NCI-H1436 (cell line): Measurements from ENCODE around the gene SFN.
"Not testable (repeated sequence)": the region's sequence is repeated elsewhere in the genome, so short reads cannot be mapped to it uniquely, and the experiment has no call there.

ENCODE experiments used
- DNase-seq: peaks from one replicate; lab custom pipeline; 2025; lab: John Stamatoyannopoulos, UW

The SFN gene

DNA sequence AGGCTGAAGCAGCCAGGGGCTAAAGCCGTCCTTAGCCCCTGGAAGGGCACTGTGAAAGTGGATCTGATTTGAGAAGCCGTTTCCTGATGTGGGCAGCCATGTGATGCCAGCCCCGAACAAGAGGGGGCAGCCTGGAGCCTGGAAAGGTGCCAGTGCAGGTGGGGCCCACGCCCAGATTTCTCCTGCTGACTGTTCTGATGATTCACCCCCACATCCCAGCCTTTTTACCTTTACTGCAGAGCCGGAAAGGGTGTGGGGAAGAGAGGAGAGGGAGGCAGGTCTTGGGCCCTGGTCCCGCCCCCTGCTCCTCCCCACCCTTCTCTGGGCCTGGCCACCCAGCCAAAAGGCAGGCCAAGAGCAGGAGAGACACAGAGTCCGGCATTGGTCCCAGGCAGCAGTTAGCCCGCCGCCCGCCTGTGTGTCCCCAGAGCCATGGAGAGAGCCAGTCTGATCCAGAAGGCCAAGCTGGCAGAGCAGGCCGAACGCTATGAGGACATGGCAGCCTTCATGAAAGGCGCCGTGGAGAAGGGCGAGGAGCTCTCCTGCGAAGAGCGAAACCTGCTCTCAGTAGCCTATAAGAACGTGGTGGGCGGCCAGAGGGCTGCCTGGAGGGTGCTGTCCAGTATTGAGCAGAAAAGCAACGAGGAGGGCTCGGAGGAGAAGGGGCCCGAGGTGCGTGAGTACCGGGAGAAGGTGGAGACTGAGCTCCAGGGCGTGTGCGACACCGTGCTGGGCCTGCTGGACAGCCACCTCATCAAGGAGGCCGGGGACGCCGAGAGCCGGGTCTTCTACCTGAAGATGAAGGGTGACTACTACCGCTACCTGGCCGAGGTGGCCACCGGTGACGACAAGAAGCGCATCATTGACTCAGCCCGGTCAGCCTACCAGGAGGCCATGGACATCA lies at the start of gene SFN:
SFN (plus strand) TSS at position 369 of the 904 bp plus-strand sequence; CDS start at position 433, 64 bp downstream.
- DNase-seq = peak; percentile 93

DNA sequence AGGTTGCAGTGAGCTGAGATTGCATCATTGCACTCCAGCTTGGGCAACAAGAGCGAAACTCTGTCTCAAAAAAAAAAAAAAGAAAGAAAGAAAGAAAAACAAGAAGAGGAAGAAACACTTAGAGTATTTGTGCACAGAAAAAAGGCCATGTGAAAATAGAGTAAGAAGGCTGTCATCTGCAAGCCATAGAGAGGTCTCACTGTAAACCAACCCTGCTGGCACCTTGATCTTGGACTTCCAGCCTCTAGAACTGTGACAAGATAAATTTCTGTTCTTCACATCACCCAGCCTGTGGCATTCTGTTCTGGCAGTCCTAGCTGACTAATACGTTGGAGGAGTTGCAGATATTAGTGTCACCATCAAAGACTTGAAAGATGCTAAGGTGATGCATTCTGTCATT lies 48.6 kb upstream of the SFN start:
- no peak for DNase-seq

DNA sequence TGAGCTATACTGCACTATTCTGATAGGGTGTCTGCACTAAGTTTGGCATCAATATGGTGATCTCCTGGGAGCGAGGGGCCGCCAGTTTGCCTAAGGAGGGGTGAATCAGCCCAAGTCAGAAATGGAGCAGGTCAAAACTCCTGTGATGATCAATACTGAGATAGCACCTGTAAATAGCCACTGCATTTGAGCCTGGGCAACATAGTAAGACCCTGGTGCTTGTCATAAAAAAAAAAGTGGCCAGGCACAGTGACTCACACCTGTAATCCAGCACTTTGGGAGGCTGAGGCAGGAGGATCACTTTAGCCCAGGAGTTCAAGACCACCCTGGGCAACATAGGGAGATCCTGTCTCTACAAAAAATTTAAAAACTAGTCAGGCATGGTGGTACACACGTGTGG lies 48.1 kb upstream of the SFN start:
- DNase-seq = no peak

DNA sequence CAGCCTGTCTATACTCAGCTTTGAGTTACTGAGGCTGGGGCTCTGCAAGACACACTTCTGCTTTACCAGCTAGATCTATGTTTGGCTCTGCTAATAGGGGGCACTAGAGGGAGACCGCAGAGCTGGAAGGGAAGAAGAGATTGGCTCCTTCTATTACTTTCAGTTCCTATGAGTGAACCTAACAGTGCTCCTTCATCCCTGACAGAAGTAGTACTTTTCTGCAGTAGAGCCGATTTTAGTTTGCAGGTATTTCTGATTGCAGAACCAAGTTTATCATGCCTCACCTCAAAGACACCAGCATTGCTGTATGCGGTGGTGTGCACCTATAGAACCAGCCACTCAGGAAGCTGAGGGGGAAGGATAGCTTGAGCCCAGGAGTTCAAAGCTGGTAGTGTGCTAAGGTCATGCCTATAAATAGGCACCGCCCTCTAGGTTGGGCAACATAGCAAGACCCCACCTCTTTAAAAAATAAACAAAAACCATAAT lies 42.1 kb upstream of the SFN start:
- no peak for DNase-seq

DNA sequence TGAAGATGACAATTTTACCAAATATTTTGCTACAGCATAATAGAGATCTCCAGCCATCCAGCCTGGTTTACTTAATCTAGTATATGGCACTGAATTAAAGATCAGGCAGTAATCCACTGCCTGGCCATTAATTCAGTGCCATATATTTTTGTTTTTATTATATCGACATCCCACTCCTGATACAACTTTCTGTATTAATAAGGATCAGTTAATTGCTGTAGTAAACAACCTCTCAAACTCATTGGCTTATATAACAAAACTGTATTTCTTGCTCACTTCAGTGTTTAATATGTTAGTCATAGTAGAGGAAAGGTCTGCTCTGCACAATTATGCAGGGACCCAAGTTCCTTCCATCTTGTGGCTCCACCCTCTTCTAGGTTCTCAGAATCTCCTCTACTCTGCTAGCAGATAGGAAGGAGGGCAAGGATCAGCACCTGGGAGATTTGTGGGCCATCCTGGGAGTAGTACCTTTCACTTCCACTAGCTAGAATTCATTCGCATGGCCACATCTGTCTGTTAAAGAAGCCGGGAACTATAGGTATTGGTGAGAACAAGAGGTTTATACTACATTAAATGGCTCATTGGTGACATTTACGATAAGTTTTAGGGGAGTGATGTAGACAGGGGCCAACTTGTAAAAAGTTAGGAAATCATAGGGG lies 40.1 kb upstream of the SFN start:
- DNase-seq = no peak

DNA sequence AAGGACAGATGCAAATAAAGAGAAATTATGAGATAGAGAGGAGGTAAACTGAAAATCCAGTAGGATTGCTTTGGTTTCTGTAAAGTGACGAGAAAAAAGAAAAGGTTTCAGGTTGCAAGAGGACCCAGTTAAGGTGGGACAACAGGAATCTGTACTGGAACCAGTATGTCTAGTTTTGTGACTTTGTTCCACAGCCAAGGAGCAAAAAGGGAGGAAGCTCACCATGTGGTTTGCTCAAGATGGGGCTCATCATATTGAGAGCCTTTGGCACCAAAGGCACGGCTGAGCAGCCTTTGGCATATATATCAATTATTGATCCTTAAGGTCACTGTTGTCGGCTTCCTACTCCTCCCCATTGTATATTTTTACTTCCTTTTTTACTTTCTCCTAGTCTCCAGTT lies 38.2 kb upstream of the SFN start:
- no peak for DNase-seq

DNA sequence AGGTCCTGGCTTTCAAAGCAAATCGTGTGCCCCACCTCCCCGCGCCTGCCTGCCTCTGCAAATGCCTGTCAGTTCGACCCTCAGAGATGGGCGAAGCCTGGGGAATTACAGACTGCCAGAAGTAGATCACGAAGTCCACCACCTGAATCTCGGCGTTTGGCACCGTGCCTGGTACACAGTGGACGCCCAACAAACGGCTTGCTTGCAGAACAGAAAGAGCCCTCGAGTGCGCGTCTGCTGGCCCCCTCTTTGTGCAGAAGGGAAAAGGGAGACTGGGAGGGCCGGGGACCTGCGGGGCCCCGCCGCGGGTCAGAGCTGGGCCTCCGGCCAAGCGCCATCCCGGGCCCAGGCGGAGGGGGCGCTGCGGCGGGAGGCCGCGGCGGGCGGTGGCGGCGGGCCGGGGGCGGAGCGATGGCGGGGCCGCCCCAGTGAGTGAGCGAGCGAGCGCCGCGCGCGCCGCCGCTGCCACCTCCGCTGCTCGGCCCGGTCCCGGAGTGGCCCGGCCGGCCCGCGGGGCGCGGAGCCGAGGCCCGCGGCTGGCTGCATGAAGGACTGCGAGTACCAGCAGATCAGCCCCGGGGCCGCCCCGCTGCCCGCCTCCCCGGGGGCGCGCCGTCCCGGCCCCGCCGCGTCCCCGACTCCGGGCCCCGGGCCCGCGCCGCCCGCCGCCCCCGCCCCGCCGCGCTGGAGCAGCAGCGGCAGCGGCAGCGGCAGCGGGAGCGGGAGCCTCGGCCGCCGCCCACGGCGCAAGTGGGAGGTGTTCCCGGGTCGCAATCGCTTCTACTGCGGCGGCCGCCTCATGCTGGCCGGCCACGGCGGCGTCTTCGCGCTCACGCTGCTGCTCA lies 36.5 kb upstream of the SFN start, which contains the start of gene ZDHHC18:
ZDHHC18 (plus strand) TSS at position 428 of the 845 bp plus-strand sequence; CDS start at position 545, 117 bp downstream.
- peak; percentile 54 for DNase-seq

DNA sequence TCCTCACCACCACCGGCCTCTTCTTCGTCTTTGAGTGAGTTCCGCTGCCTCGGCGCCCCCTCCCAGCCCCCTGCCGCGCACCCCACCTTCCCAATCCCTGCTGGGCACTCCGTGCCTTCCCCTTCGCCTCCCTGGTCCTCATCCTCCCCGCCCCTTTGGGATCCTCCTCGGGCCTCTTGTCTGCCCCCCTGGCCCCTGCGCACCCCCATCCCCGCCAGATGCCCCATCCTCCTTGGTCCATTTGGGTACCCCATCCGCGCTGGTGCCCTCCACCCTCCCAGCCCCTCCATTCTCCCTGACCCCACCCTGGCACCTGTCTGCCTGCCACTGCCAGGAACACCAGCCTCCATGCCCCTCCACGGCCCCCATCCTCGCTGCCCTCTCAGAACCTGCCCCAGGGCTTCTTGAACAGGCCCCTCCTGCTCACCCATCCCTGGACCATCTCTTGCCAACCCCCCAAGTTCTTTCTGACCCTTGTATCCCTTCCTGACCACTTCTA lies 35.8 kb upstream of the SFN start:
- DNase-seq = no peak

DNA sequence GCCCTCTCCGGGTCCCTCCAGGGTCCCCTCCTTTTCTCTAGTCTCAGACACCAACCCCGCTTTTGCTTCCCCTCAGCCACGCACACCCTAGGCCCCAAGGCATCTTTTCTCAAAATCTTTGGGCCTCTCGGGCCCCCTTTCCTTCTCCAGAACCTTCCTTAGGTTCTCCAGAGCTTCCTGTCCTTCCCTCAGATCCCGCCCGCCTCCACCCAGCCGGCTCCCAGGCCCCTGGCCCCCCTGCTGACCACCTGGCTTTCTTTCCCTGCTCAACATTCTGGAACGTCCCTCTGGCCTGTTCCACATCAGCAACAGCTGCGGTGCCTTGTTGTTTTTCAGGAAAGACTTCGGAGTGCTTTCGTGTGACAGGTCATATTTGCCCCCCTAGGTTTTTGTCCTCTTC lies 35.3 kb upstream of the SFN start:
- DNase-seq = no peak

DNA sequence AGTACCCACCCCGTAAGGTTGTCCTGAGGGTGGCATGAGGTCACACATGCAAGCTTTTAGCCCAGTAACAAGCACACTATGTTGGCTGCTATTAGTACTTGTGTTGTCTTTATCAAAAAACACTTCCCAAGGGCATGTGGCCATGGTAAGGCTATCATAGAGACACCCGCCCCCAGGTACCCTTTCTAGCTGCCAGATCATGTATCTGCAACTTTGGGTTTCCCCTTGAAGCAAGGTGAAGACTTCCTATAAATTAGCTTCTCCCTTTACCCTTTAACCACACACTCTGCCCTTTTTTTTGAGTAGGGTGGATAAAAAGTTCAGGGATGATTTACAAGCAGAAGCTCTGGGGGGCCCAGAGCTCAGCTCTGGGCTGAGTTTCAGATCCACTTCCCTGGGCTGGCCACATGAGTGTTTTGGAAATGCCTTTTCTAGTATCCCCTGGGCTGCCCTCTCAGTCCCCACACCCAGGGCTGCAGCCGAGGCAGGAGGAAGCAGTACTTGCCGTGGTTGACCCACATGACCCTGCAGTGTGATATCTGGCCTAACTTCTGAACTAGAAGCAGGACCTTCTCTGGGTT lies 34.4 kb upstream of the SFN start:
- DNase-seq = no peak

DNA sequence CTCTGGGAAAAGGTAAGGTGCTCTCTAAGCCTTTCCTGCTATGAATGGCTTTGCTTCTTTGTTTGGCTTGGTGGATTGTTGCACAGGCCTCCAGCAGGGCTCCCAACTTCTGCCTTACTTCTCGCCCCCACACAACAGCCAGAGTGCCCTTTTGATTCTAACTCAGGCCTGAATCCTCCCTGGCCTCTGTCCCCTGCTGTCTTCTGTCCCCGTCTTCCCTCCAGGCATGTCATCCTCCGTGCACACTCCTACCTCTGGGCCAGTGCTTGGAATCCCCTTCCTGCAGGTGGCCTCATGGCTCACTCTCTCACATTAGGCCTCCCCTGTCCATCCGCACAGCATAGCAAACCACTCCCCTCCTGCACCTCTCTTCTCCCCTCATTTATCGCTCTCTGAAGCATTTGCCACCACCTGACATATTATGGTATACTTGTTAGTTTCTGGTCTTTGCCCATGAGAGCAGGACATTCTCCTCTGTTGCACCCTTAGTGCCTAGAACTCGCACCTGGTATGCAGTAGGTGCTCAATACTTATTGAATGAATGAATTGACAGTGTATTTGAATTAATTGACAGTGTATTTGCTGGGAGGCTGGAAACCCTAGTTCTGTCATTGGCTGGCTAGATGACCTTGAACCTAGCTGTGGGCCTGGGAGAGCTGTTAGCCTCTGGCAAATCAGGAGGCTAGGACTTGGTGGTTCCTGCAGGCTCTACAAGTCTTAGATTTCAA lies 33.6 kb upstream of the SFN start:
- DNase-seq = no peak

DNA sequence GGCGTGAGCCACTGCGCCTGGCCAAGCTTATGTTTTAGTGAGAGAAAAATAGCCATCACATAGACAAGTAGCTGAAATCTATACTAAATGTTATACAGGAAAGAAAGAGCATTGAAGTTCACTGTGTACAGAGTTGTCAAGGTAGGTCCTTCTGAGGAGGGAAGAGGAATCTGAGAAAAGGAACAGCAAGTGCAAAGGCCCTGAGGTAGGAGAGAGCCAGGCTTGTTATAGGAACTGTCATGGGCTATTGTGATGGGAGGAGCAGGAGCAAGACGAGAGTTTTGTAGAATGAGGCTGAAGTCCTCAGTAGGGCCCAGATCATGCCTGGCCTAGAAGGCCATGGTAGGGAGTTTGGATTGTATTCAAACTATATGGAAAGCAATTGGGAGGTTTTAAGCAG lies 31.9 kb upstream of the SFN start:
- no peak for DNase-seq

DNA sequence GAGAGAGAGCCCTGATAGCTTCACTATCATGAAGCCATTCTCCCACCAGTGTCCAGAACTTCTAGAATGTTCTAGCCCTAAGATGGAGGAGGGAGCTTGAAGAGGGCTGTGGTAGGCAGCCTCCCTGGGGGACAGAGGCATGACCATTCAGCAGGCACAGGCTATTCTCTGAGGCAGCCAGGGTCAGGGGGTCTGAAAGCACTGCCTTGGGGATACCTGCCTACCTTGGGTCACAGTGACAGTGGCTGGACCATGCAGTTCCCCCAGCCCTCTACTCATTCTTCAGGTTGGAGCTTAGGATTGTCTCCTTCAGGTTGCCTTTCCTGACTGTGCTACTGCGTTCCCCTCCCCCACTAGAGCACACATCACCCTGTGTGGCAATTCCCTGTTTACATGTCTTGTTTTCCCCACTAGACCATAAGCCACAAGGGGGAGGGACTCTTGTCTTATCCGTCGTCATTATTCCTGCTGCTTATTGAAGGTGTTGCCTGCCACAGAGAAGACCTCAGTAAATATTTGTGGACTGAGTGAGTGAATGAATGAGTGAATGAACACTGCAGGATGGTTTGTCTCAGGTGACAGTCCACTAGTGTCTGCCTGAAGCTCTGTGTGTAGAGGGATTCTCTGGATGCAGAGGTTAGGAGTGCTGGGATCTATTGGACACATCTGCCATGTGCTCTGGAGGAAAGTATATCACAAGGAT lies 31.3 kb upstream of the SFN start:
- DNase-seq = no peak

DNA sequence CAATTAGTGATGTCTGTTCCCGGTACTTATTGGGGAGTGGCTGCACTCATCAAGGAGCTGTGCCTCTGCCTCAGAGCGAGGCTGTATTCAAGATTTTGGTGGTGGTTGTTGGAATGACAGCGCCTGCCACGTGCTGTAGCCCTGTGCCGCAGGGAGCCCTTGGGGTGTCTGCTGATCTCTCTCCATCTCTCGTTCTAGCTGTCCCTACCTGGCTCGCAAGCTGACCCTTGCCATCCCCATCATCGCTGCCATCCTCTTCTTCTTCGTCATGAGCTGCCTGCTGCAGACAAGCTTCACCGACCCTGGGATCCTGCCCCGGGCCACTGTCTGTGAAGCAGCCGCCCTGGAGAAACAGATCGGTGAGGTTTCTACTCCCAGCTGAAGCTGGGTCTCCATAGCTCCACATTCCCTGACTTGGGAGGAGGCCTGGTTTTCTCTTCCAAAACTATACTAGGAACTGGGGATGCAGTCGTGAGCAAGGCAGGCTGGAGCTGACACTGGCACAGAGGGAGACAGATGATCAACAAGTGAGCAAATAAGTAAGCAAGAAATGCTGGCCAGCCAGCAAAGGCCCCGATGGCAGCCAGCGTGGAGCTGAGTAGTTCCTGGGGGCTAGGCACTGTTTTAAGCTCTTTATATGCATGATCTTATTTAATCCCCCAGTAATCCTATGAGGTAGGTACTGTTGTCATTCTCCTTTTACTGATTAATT lies 30.5 kb upstream of the SFN start:
- no peak for DNase-seq

DNA sequence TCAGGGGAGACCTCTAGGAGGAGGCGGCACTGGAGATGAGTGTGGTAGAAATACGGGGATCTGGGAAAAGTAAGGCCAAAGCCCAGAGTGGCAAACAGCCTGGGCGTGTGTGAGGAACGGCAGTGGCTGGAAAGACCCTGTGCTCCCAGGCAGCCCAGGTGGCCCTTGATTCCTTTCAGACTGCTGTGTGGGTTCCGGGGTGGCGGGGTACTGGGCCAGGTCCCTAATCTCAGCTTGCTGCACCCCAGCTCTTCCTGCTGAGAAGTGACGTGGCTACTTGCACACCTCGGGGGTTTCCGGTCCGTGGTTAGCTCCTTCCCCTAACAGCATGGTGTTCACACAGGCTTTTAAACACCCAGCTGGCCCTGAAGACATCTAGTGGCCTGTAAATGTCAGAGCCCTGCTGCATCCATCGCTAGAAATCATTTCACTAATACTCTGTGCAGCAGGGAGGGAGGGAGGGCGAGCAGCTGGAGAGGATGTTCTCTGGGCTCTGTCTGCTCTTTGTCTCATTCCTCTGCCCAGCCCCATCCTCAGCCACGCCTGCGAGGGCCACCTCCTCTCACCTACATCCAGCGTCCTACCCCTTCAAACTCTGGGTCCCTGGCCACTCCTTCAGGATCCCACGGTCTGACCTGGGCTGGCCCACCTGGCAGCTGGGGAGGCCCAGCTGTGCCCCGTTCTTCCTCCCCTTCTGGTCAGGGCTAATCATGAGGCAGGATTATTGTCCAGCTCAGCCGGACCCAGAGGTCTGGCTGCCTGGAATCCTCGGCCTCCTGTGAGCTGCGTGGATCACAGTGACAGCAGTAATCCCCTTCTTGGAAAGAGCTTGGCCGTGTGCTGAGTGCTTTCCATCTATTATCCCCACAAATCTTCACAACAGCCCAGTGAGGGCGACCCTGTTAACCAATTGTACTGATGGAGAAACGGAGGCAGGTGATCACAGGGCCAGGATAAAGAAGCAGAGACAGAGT lies 29.2 kb upstream of the SFN start:
- DNase-seq = no peak

DNA sequence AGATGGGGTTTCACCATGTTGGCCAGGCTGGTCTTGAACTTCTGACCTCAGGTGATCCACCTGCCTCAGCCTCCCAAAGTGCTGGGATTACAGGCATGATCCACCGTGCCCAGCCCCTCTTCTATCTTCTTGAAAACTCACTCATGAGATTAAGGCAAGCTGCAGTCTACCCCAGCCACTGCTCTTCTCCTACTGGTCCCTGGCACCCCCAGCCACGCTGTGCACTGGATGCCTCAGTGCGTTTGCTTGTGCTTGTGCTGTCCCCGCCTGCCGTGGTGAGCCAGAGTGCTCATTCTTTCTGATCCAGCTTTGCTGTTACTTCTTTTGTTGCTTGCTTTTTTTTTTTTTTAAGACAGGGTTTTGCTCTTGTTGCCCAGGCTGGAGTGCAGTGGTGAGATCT lies 25.3 kb upstream of the SFN start:
- not testable (repeated sequence) for DNase-seq

DNA sequence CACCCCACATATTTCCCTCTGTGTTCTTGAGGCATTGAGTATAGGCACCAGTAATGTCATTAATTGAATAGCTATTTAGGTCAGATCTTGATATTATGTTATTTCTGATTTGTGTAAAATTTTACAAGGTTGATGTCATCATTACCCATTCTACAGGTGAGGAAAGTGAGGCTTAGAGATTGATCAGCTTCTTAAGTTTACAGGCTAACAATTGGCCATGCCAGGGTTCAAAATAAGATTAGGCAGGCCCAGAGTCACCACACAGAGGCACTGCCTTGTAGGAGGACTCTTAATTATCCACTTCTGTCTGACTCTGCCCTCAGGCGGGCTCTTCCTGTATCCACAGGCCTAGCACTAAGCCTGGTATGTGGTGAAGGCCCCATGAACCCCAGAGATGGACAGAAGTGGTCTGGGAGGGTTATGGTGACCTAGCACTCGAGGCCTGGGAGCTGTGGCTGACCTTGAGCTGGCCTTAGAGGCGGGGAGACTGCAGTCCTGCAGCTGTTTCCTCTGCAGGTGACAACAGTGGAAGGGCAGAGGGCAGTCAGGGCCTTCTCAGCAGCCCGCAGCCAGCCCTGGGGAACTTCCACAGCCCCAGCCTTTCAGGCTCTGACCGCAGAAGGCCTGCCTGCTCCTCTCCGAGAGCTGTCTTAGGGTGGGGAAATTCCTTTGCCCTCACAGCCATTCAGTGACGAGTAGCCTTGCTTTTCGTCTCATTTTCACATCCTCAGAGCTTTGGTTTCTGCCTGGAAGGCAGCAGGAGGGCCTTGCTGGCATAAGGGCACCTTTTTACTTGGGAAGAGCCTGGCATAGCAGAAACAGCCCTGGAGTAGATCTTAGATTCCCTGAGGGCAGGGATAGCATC lies 24.2 kb upstream of the SFN start:
- DNase-seq = no peak

DNA sequence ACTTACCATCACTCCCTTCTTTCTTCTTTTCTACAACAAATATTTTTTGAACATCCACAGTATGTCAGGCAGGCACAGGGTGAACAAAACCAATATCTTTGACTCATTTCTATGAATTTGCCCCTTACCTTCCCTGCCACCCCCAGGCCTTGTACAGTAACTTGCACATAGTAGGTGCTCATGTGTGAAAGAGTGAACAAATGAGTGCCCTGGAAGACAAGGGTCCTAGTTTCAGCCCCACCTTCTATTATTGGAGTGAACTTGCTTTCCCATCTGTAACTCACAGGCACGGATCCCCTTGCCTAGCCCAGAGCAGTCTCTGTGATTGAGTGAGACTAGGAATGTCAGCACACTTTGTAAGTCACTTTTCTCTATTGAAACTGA lies 23.6 kb upstream of the SFN start:
- DNase-seq = no peak
